Measurements from ENCODE around the gene ZNF17. TPM values are rescaled to one million over a fixed set of nuclear protein-coding genes. Genes with fewer than 3 reads are reported as not detected.

Gene ZNF17
- total RNA-seq, 1 donor from 2014 or later = 6.9 TPM

DNA sequence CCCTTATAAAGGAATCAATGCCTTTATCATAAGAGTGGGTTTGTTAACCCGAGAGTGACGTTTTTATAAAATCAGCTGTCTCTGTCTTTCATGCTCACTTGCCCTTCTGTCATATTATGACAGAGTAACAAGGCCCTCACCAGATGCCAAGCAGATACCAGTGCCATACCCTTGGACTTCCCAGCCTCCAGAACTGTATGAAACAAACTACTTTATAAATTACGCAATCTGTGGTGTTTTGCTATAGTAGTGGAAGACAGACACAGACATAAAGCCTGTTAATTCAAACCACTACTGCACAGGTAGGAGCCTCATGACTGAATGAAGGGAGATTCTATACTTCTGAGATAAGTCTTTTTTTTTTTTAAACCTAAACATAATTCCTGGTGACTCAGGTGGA, 41.3 kb downstream of the ZNF17 start:
- TF ChIP-seq, protein P1, sequence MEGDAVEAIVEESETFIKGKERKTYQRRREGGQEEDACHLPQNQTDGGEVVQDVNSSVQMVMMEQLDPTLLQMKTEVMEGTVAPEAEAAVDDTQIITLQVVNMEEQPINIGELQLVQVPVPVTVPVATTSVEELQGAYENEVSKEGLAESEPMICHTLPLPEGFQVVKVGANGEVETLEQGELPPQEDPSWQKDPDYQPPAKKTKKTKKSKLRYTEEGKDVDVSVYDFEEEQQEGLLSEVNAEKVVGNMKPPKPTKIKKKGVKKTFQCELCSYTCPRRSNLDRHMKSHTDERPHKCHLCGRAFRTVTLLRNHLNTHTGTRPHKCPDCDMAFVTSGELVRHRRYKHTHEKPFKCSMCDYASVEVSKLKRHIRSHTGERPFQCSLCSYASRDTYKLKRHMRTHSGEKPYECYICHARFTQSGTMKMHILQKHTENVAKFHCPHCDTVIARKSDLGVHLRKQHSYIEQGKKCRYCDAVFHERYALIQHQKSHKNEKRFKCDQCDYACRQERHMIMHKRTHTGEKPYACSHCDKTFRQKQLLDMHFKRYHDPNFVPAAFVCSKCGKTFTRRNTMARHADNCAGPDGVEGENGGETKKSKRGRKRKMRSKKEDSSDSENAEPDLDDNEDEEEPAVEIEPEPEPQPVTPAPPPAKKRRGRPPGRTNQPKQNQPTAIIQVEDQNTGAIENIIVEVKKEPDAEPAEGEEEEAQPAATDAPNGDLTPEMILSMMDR (IDR thresholded peaks at IDR 0.05) = no peak
- no peak for DNase-seq (ENCODE audit: low spot score)
- Mint-ChIP-seq H3K4me3 (ENCODE audit: unreplicated experiment) (no peak overlapping the region), H3K27me3 (ENCODE audit: low read depth) (no peaks in the 10 kb centered on the region), H3K9me3 (ENCODE audit: low read depth) (peaks cover 30% of the 10 kb centered on the region), H3K4me1 (ENCODE audit: low read depth) (no peaks in the 10 kb centered on the region), H3K36me3 (ENCODE audit: low read depth) (peaks cover 17% of the 10 kb centered on the region), H3K27ac (ENCODE audit: unreplicated experiment) (no peak overlapping the region)

DNA sequence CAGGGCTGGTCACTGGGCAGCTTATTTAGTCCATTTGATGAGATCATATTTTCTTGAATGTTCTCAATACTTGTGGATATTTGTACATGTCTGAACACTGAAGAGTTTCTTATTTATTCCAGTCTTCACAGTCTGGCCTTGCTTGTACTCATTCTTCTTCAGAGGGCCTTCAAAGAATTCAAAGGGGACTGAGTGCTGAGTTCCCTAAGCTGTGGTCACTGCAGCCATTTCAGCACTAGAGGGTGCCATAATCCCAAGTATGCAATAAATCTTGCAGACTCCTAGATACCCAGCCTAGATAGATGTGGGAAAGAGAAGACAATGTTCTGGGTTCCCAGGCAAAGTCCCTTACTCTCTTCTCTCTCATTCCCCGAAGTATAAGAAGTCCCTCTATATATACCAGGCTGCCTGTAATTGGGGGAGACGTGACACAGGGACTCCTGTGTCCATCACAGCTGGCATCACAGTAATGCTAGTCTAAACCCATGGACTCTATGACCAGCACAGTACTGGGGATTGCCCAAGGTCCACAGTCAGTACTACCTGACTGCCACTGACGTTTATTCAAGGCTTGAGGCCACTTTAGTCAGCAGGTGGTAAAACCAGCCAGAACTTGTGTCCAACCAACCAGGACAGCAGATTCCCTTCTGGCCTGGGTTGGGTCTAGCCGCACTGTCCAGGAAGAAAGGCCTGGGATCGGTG, 54.9 kb downstream of the ZNF17 start:
- H3K27ac Mint-ChIP-seq (ENCODE audit: unreplicated experiment) = no peak overlapping the region
- peaks cover 40% of the 10 kb centered on the region for H3K36me3 Mint-ChIP-seq (ENCODE audit: low read depth)
- H3K27me3 Mint-ChIP-seq (ENCODE audit: low read depth) = no peaks in the 10 kb centered on the region
- peaks cover 69% of the 10 kb centered on the region for H3K9me3 Mint-ChIP-seq (ENCODE audit: low read depth)
- TF ChIP-seq, protein P1 (IDR thresholded peaks at IDR 0.05) = peak; percentile 41
- no peaks in the 10 kb centered on the region for H3K4me1 Mint-ChIP-seq (ENCODE audit: low read depth)
- no peak overlapping the region for H3K4me3 Mint-ChIP-seq (ENCODE audit: unreplicated experiment)
- no peak for DNase-seq (ENCODE audit: low spot score)

DNA sequence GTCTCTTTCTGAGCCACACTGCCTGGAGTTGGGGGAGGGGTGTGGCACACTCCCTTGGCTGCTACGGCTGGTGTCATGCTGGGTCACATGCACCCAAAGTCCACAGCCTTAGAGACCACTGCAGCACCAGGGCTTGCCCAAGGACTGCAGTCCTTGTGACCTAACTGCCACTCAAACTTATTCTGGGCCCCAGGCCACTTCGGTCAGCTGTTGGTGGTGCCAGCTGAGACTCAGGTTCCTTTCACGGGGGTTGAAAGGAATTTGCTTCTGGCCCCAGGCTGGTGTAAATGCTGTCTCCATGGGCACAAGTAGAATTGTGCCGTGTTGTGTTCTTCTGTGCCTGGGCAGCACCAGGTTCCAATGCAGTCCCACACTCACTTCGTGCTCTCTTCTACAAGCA, 55.5 kb downstream of the ZNF17 start:
- Mint-ChIP-seq H3K4me3 (ENCODE audit: unreplicated experiment) (no peak overlapping the region), H3K27ac (ENCODE audit: unreplicated experiment) (no peak overlapping the region), H3K27me3 (ENCODE audit: low read depth) (no peaks in the 10 kb centered on the region), H3K4me1 (ENCODE audit: low read depth) (no peaks in the 10 kb centered on the region), H3K36me3 (ENCODE audit: low read depth) (peaks cover 47% of the 10 kb centered on the region), H3K9me3 (ENCODE audit: low read depth) (peaks cover 69% of the 10 kb centered on the region)
- DNase-seq (ENCODE audit: low spot score) = no peak
- TF ChIP-seq, protein P1 (IDR thresholded peaks at IDR 0.05) = no peak

Other genes with a start within 250 kb of the ZNF17 start
- not detected in 3 replicates for gene DUXA, start 243.7 kb upstream of the ZNF17 start, total RNA-seq
- 29.8 to 35.4 TPM (median 35.0 TPM) in 3 replicates for gene ZNF264, start 219.7 kb upstream of the ZNF17 start, total RNA-seq
- 0.72 to 0.82 TPM (median 0.75 TPM) in 3 replicates for gene AURKC, start 180.1 kb upstream of the ZNF17 start, total RNA-seq
- 24.3 to 25.5 TPM (median 25.1 TPM) in 3 replicates for gene ZNF805, start 170.5 kb upstream of the ZNF17 start, total RNA-seq
- gene ZNF460, start 130.7 kb upstream of the ZNF17 start, total RNA-seq = 77.3 to 81.4 TPM (median 79.1 TPM) in 3 replicates
- 5.1 to 6.7 TPM (median 5.3 TPM) in 3 replicates for gene ZNF543, start 90.7 kb upstream of the ZNF17 start, total RNA-seq
- 7.5 to 9.6 TPM (median 8.0 TPM) in 3 replicates for gene ZNF304, start 59.9 kb upstream of the ZNF17 start, total RNA-seq
- gene TRAPPC2B, start 47.6 kb upstream of the ZNF17 start, total RNA-seq = 9.9 to 12.1 TPM (median 10.7 TPM) in 3 replicates
- 2.4 to 7.1 TPM (median 2.9 TPM) in 3 replicates for gene ZNF547, start 47.6 kb upstream of the ZNF17 start, total RNA-seq
- 15.1 to 22.2 TPM (median 15.6 TPM) in 3 replicates for gene ZNF548, start 21.3 kb upstream of the ZNF17 start, total RNA-seq
- gene ZNF749, start 24.2 kb downstream of the ZNF17 start, total RNA-seq = 7.8 to 10.3 TPM (median 8.1 TPM) in 3 replicates
- 0.26 to 0.97 TPM (median 0.75 TPM) in 3 replicates for gene VN1R1, start 46.0 kb downstream of the ZNF17 start, total RNA-seq
- 6.0 to 12.8 TPM (median 7.0 TPM) in 3 replicates for gene ZNF772, start 66.4 kb downstream of the ZNF17 start, total RNA-seq
- 11.6 to 15.5 TPM (median 13.2 TPM) in 3 replicates for gene ZNF419, start 76.6 kb downstream of the ZNF17 start, total RNA-seq
- 8.7 to 10.1 TPM (median 9.0 TPM) in 3 replicates for gene ZNF773, start 88.8 kb downstream of the ZNF17 start, total RNA-seq
- 6.8 to 7.4 TPM (median 7.1 TPM) in 3 replicates for gene ZNF549, start 116.2 kb downstream of the ZNF17 start, total RNA-seq
- 6.9 to 11.3 TPM (median 8.6 TPM) in 3 replicates for gene ZNF550, start 148.7 kb downstream of the ZNF17 start, total RNA-seq
- 5.4 to 7.7 TPM (median 6.0 TPM) in 3 replicates for gene ZNF416, start 167.8 kb downstream of the ZNF17 start, total RNA-seq
- 4.8 to 7.2 TPM (median 5.5 TPM) in 3 replicates for gene ZIK1, start 173.0 kb downstream of the ZNF17 start, total RNA-seq
- 1.4 to 3.4 TPM (median 2.2 TPM) in 3 replicates for gene ZNF530, start 188.7 kb downstream of the ZNF17 start, total RNA-seq
- gene ZNF134, start 203.1 kb downstream of the ZNF17 start, total RNA-seq = 16.9 to 19.8 TPM (median 19.3 TPM) in 3 replicates
- gene ZNF211, start 222.0 kb downstream of the ZNF17 start, total RNA-seq = 11.0 to 13.1 TPM (median 12.6 TPM) in 3 replicates

Data from chondrocyte (in vitro differentiated cells).